HepG2 (cell line): ENCODE results near the gene EXOSC7. TPM values are rescaled to one million over a fixed set of nuclear protein-coding genes. Genes with fewer than 3 reads are reported as not detected.

ENCODE experiments used
- ATF7-NPFF ChIP-seq: sonication (generic); formaldehyde crosslinking; IDR thresholded peaks from 2 replicates; pipeline ENCODE4 v1.8.1; 2023; ENCODE audit warnings: mild to moderate bottlenecking, low read depth, missing genetic modification reagents, moderate library complexity
- BRD4 ChIP-seq: sonication (generic); formaldehyde crosslinking; IDR thresholded peaks from 2 replicates; pipeline ENCODE4 v1.4.0; 2020; ENCODE audit warnings: missing genetic modification reagents
- CBFB ChIP-seq: sonication (generic); formaldehyde crosslinking; IDR thresholded peaks from 2 replicates; pipeline ENCODE4 v1.4.0; 2020; ENCODE audit warnings: missing genetic modification reagents
- CHD2 ChIP-seq: IDR thresholded peaks from 2 replicates; pipeline ENCODE4 v1.6.1; 2011; ENCODE audit warnings: low read depth, low read length, improper control_type of control experiment
- FOSL2 ChIP-seq: sonication (generic); formaldehyde crosslinking; IDR thresholded peaks from 2 replicates; pipeline ENCODE4 v1.4.0; 2020; ENCODE audit warnings: missing genetic modification reagents
- FOXO1 ChIP-seq: sonication (generic); formaldehyde crosslinking; IDR thresholded peaks from 2 replicates; pipeline ENCODE4 v1.4.0; 2020; ENCODE audit warnings: missing genetic modification reagents
- HNF4G ChIP-seq, 2 experiments: sonication (generic) in 1 of 2; formaldehyde crosslinking in 1 of 2; IDR thresholded peaks; 2 replicates each; pipeline versions ENCODE4 v1.4.0 to v1.6.1; 2011 to 2020; ENCODE audit warnings: borderline replicate concordance in 2 of 2, low read depth in 2 of 2, mild to moderate bottlenecking in 2 of 2, low read length in 1 of 2, missing genetic modification reagents in 1 of 2, moderate library complexity in 1 of 2
- ISX ChIP-seq: sonication (generic); formaldehyde crosslinking; conservative IDR thresholded peaks from 2 replicates; pipeline ENCODE4 v1.5.0; 2020; ENCODE audit warnings: missing genetic modification reagents
- NFIB ChIP-seq: sonication (generic); formaldehyde crosslinking; IDR thresholded peaks from 2 replicates; pipeline ENCODE4 v1.9.0; 2021; ENCODE audit warnings: missing genetic modification reagents, mild to moderate bottlenecking, borderline replicate concordance
- PAF1 ChIP-seq: IDR thresholded peaks from 2 replicates; pipeline ENCODE4 v1.6.1; 2016; ENCODE audit warnings: missing genetic modification reagents, missing compliant biosample characterization
- PHF20 ChIP-seq: sonication (generic); formaldehyde crosslinking; IDR thresholded peaks from 2 replicates; pipeline ENCODE4 v1.5.0; 2020; ENCODE audit warnings: mild to moderate bottlenecking, missing genetic modification reagents
- POLR2A ChIP-seq, 2 experiments: IDR thresholded peaks; 2 replicates each; pipeline ENCODE4 v1.6.1; 2011; ENCODE audit warnings: low read depth in 2 of 2, low read length in 2 of 2, mild to moderate bottlenecking in 1 of 2, moderate library complexity in 1 of 2; ENCODE audit not compliant: insufficient read depth in 1 of 2
- POLR2G ChIP-seq: fragments of 200-400 bp; formaldehyde crosslinking; IDR thresholded peaks from 2 replicates; pipeline ENCODE4 v1.6.1; 2018; ENCODE audit warnings: mild to moderate bottlenecking, low read depth, low read length, moderate library complexity
- RBAK ChIP-seq: sonication (generic); formaldehyde crosslinking; IDR thresholded peaks from 2 replicates; pipeline ENCODE4 v1.5.1; 2020; ENCODE audit warnings: mild to moderate bottlenecking, missing genetic modification reagents
- SIN3A ChIP-seq: IDR thresholded peaks from 2 replicates; pipeline ENCODE4 v1.6.1; 2011; ENCODE audit warnings: low read depth, mild to moderate bottlenecking, control low read depth, low read length, borderline replicate concordance
- SP5 ChIP-seq: IDR thresholded peaks from 2 replicates; pipeline ENCODE4 v1.6.1; 2016; ENCODE audit warnings: low read depth, borderline replicate concordance
- ZFP1 ChIP-seq: IDR thresholded peaks from 2 replicates; pipeline ENCODE4 v1.6.1; 2016
- ZKSCAN1 ChIP-seq: fragments of 150-350 bp; IDR thresholded peaks from 2 replicates; pipeline ENCODE4 v1.6.1; 2014; ENCODE audit warnings: low read length
- ZMYM3 ChIP-seq: sonication (generic); formaldehyde crosslinking; IDR thresholded peaks from 2 replicates; pipeline ENCODE4 v1.5.1; 2020; ENCODE audit warnings: mild to moderate bottlenecking, missing genetic modification reagents
- ZMYM4 ChIP-seq: sonication (generic); formaldehyde crosslinking; IDR thresholded peaks from 2 replicates; pipeline ENCODE4 v1.8.1; 2023; ENCODE audit warnings: mild to moderate bottlenecking, missing genetic modification reagents
- ZNF280B ChIP-seq: sonication (generic); formaldehyde crosslinking; IDR thresholded peaks from 2 replicates; pipeline ENCODE4 v1.5.0; 2020; ENCODE audit warnings: missing genetic modification reagents, mild to moderate bottlenecking, borderline replicate concordance
- ZNF34 ChIP-seq: sonication (generic); formaldehyde crosslinking; IDR thresholded peaks from 2 replicates; pipeline ENCODE4 v1.4.0; 2020; ENCODE audit warnings: mild to moderate bottlenecking, missing genetic modification reagents, borderline replicate concordance
- ZNF564 ChIP-seq: sonication (generic); formaldehyde crosslinking; IDR thresholded peaks from 2 replicates; pipeline ENCODE4 v1.8.1; 2023; ENCODE audit warnings: mild to moderate bottlenecking, missing genetic modification reagents
- ZNF672 ChIP-seq: sonication (generic); formaldehyde crosslinking; IDR thresholded peaks from 2 replicates; pipeline ENCODE4 v1.8.1; 2022; ENCODE audit warnings: missing genetic modification reagents
- ZNF7 ChIP-seq: IDR thresholded peaks from 2 replicates; pipeline ENCODE4 v1.6.1; 2016; ENCODE audit warnings: missing biosample characterization, missing genetic modification reagents
- ZNF777 ChIP-seq: sonication (generic); formaldehyde crosslinking; IDR thresholded peaks from 2 replicates; pipeline ENCODE4 v1.4.0; 2020; ENCODE audit warnings: missing genetic modification reagents
- ZNF790 ChIP-seq: sonication (generic); formaldehyde crosslinking; IDR thresholded peaks from 2 replicates; pipeline ENCODE4 v1.8.0; 2022; ENCODE audit warnings: missing genetic modification reagents, mild to moderate bottlenecking, borderline replicate concordance
- polyA plus RNA-seq, 8 experiments: library from polyadenylated mRNA; depleted of rRNA in 3 of 8; stranded (reverse) in 7 of 8; unstranded in 1 of 8; fragments of >200 nt; fragmentation: Illumina TruSeq in 4 of 8; extraction: Trizol in 4 of 8; gene quantifications; 2 replicates each; pipeline versions ENCODE4 v1.2.1 to v1.2.3, GENCODE V29; 2011 to 2016; ENCODE audit warnings: low read depth in 4 of 8, missing spikeins in 1 of 8, mixed read lengths in 1 of 8; ENCODE audit not compliant: insufficient read depth in 1 of 8
- total RNA-seq, 5 experiments: library from RNA; depleted of rRNA; stranded (reverse); fragments of >200 nt; fragmentation: Illumina TruSeq; extraction: Trizol; gene quantifications; 2 replicates each; pipeline ENCODE4 v1.2.3, GENCODE V29; 2016; ENCODE audit warnings: low read depth in 1 of 5
- TF ChIP-seq, protein P1 (sequence below): sonication (generic); formaldehyde crosslinking; IDR thresholded peaks from 2 replicates; pipeline ENCODE4 v1.4.0; 2020; ENCODE audit warnings: missing genetic modification reagents, mild to moderate bottlenecking, borderline replicate concordance

The EXOSC7 gene
- total and polyA plus RNA-seq, 2 of the 13 experiments (the other 11 are each of a cell fraction or from before 2014, with no cell fraction given) = 68.3 to 74.7 TPM

GRCh38 chr3:44976002-44976815, at the start of gene EXOSC7, which contains the start of gene ZDHHC3 (continued):
- no peak for TF ChIP-seq ZKSCAN1
- TF ChIP-seq POLR2A (IDR thresholded peaks at IDR 0.05; ENCODE audit: insufficient read depth in 1 of 2, low read depth in 2 of 2, low read length in 2 of 2) = peak; percentile 90 to 92
- no peak; the same call in 1 of the 2 replicates for TF ChIP-seq ZNF280B (CRISPR knock-in tag)
- TF ChIP-seq ZNF790 (CRISPR knock-in tag) = no peak
- peak; percentile 67 for TF ChIP-seq ATF7-NPFF
- peak; percentile 65; the same call in 1 of the 2 replicates for TF ChIP-seq CBFB (CRISPR knock-in tag)
- TF ChIP-seq FOSL2 (CRISPR knock-in tag) = peak; percentile 58; the same call in 1 of the 2 replicates
- TF ChIP-seq BRD4 (CRISPR knock-in tag) = peak; percentile 84; the same call in 1 of the 2 replicates
- TF ChIP-seq ZMYM4 (CRISPR knock-in tag) = peak; percentile 77
- TF ChIP-seq ZFP1 (CRISPR knock-in tag) = 0 out of 2 replicates have a peak, but pooled peaks have one; percentile 36
- TF ChIP-seq, protein P1, sequence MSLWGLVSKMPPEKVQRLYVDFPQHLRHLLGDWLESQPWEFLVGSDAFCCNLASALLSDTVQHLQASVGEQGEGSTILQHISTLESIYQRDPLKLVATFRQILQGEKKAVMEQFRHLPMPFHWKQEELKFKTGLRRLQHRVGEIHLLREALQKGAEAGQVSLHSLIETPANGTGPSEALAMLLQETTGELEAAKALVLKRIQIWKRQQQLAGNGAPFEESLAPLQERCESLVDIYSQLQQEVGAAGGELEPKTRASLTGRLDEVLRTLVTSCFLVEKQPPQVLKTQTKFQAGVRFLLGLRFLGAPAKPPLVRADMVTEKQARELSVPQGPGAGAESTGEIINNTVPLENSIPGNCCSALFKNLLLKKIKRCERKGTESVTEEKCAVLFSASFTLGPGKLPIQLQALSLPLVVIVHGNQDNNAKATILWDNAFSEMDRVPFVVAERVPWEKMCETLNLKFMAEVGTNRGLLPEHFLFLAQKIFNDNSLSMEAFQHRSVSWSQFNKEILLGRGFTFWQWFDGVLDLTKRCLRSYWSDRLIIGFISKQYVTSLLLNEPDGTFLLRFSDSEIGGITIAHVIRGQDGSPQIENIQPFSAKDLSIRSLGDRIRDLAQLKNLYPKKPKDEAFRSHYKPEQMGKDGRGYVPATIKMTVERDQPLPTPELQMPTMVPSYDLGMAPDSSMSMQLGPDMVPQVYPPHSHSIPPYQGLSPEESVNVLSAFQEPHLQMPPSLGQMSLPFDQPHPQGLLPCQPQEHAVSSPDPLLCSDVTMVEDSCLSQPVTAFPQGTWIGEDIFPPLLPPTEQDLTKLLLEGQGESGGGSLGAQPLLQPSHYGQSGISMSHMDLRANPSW (CRISPR knock-in tag) = no peak
- TF ChIP-seq ZNF672 (CRISPR knock-in tag) = no peak
- TF ChIP-seq PAF1 (CRISPR knock-in tag) = no peak
- TF ChIP-seq CHD2 = peak; percentile 22; the same call in 1 of the 2 replicates
- TF ChIP-seq NFIB (CRISPR knock-in tag) = no peak
- TF ChIP-seq SP5 = 0 out of 2 replicates have a peak, but pooled peaks have one; percentile 22
- TF ChIP-seq ZNF34 (CRISPR knock-in tag) = no peak
- TF ChIP-seq HNF4G (IDR thresholded peaks at IDR 0.05; ENCODE audit: borderline replicate concordance, low read depth, low read length) = no peak; the same call in 1 of the 2 replicates
- TF ChIP-seq HNF4G (CRISPR knock-in tag; IDR thresholded peaks at IDR 0.05; ENCODE audit: borderline replicate concordance, low read depth) = no peak; the same call in 1 of the 2 replicates
- peak; percentile 58; the same call in 1 of the 2 replicates for TF ChIP-seq ZNF564
- TF ChIP-seq ZNF7 (CRISPR knock-in tag) = no peak
- peak; percentile 69 for TF ChIP-seq FOXO1 (CRISPR knock-in tag)
- peak; percentile 83 for TF ChIP-seq PHF20 (CRISPR knock-in tag)
- TF ChIP-seq ZNF777 (CRISPR knock-in tag) = 0 out of 2 replicates have a peak, but pooled peaks have one; percentile 46
- TF ChIP-seq ZMYM3 = peak; percentile 83
- no peak for TF ChIP-seq ISX (CRISPR knock-in tag)
- TF ChIP-seq POLR2G = peak; percentile 87
- TF ChIP-seq RBAK (CRISPR knock-in tag) = no peak
- peak; percentile 60; the same call in 1 of the 2 replicates for TF ChIP-seq SIN3A
